Spleen (tissue), 7 donors: ENCODE data around the gene PLA2G6.

Experiments used
- POLR2AphosphoS5 ChIP-seq, 3 donors: sonication (generic); formaldehyde crosslinking; IDR thresholded peaks; one replicate each; pipeline ENCODE4 v1.5.1; 2017; ENCODE audit warnings: antibody characterized with exemption in 3 of 3
- TF ChIP-seq, protein P1 (sequence below), 11 experiments: fragments of 200-600 bp in 7 of 11; fragments of 450-650 bp in 4 of 11; sonication (generic) in 4 of 11; IDR thresholded peaks in 8 of 11; conservative IDR thresholded peaks in 3 of 11; 1 replicate in 7 of 11; 2 replicates in 4 of 11; pipeline versions ENCODE4 v1.4.0 to v1.8.0; 2016 to 2021; ENCODE audit warnings: antibody characterized with exemption in 11 of 11, inconsistent platforms in 4 of 11, mild to moderate bottlenecking in 1 of 11
- donor health status: DM: no; HTN: no; CAD: no; lungs with moderate emphysema.
- donor health status: DM: no; HTN: no; CAD: no.
- donor health status: DM: no; HTN: no; CAD: no.

DNA sequence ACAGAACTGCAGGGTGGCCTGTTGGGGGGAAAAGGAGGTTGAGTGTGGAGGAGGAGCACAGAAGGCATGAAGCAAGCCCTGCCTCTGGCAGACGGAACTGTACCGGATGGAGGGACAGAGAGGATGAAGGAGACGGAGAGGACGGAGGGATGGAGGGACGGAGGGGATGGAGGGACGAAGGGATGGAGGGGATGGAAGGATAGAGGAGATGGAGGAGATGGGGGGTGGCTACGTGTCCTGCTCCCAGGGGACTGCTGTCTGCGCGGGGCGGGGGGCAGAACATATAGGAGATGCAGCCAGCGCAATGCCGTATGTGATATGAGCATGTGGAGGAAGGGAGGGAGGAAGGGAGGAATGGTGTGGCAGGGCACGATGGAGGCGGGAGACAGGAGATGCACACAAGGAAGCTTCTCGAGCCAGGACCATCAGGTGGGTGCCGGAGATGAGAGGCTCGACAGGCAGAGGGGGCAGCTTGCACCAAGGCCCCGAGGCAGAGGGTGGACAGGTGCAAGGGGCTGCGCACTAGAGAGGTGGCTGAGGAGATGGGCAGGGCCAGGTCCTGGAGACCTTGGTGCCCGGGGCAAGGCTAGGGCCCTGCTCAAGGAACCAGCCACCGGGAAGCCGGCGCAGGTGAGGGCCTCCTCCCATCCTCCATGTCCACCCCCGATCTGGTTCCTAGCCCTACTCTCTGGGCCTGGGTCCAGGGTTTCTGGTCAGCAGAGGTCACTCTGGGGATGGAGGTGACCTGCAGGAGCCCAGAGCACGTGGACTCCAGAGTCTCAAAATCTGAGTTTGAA lies 45.4 kb upstream of the PLA2G6 start:
- no peak for TF ChIP-seq POLR2AphosphoS5 (IDR thresholded peaks at IDR 0.05)
- TF ChIP-seq, protein P1, sequence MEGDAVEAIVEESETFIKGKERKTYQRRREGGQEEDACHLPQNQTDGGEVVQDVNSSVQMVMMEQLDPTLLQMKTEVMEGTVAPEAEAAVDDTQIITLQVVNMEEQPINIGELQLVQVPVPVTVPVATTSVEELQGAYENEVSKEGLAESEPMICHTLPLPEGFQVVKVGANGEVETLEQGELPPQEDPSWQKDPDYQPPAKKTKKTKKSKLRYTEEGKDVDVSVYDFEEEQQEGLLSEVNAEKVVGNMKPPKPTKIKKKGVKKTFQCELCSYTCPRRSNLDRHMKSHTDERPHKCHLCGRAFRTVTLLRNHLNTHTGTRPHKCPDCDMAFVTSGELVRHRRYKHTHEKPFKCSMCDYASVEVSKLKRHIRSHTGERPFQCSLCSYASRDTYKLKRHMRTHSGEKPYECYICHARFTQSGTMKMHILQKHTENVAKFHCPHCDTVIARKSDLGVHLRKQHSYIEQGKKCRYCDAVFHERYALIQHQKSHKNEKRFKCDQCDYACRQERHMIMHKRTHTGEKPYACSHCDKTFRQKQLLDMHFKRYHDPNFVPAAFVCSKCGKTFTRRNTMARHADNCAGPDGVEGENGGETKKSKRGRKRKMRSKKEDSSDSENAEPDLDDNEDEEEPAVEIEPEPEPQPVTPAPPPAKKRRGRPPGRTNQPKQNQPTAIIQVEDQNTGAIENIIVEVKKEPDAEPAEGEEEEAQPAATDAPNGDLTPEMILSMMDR (IDR thresholded peaks at IDR 0.05 in 8 of 11, conservative IDR thresholded peaks at IDR 0.05 in 3 of 11): no peak
